Measurements from ENCODE around the gene PKM. TPM values are rescaled to one million over a fixed set of nuclear protein-coding genes. Genes with fewer than 3 reads are reported as not detected.

PKM gene
- total RNA-seq, 1 donor from 2014 or later: 879 TPM

- H3K36me3 ChIP-seq (ENCODE audit: control insufficient read depth, insufficient read depth, low read length): no peaks in the 10 kb centered on the region
- no peak for TF ChIP-seq CTCF (IDR thresholded peaks at IDR 0.05; ENCODE audit: insufficient read depth, low read length, poor library complexity, severe bottlenecking)
- H3K27me3 ChIP-seq (ENCODE audit: control insufficient read depth, insufficient read depth, low read length): no peaks in the 10 kb centered on the region
- no peak overlapping the region for H3K4me3 ChIP-seq (ENCODE audit: low read depth, low read length)
- DNase-seq (ENCODE audit: low read depth): no peak
Observed at GRCh38 chr15:72238586-72238985, 7.6 kb upstream of the PKM start.

DNA sequence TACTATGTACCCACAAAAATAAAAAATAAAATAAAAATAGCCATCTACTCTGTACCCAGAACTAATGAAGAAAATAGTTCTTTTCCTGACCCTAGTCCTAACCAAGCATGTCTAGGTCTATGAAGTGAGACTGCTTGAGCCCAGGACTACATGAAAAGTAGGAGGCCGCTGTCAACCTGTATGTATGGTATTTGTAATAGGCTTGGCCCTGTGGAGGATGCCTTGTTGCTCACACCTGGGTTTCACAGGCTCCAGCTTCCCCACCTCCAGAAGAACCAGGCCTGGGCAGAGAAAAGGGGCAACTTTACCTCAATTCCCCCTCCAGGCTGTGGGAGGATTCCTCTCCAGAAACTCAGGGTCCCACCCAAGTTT, 6.8 kb upstream of the PKM start:
- Histone ChIP-seq H3K4me3 (ENCODE audit: low read depth, low read length) (no peak overlapping the region), H3K36me3 (ENCODE audit: control insufficient read depth, insufficient read depth, low read length) (no peaks in the 10 kb centered on the region), H3K27me3 (ENCODE audit: control insufficient read depth, insufficient read depth, low read length) (no peaks in the 10 kb centered on the region)
- no peak for DNase-seq (ENCODE audit: low read depth)
- TF ChIP-seq CTCF (IDR thresholded peaks at IDR 0.05; ENCODE audit: insufficient read depth, low read length, poor library complexity, severe bottlenecking): no peak

DNA sequence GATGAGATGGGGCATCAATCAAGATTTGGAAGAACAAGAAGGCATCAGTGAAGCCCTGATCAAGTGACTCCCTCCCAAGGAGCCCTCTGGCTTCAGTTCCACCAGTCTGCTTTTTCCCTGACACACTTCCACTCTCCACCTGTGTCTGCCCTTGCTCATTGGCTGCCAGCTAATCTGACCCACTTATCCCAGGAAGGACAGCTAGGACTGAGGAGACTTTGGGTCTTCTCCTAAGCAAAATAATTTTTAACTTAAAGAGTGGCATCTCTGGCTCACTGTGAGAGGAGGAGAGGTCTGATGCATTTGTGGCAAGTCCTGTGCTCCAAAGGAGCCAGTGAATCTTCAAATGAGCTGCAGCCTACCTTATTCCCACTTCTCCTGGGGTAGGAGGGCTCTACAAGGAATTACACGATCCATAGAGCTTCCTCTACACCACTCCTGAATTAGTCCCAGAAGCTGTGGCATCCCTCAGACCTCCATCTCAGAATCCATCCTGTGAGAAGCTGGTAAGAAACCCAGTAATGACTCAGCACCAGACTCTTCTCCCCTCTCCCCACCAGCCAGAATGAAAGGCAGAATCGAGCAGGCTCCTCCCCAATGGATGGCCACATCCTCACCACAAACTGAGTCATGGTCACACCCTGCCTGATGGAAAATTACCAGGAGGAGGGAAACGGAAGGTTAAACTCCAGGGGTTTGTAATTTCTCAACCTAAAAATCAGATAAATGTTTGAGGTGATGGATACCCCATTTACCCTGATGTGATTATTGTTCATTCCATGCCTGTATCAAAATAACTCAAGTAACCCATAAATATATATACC, 6.3 kb upstream of the PKM start:
- Histone ChIP-seq H3K27me3 (ENCODE audit: control insufficient read depth, insufficient read depth, low read length) (no peaks in the 10 kb centered on the region), H3K36me3 (ENCODE audit: control insufficient read depth, insufficient read depth, low read length) (no peaks in the 10 kb centered on the region), H3K4me3 (ENCODE audit: low read depth, low read length) (peak overlapping the region; percentile 28)
- no peak for TF ChIP-seq CTCF (IDR thresholded peaks at IDR 0.05; ENCODE audit: insufficient read depth, low read length, poor library complexity, severe bottlenecking)
- DNase-seq (ENCODE audit: low read depth): peak; percentile 94

DNA sequence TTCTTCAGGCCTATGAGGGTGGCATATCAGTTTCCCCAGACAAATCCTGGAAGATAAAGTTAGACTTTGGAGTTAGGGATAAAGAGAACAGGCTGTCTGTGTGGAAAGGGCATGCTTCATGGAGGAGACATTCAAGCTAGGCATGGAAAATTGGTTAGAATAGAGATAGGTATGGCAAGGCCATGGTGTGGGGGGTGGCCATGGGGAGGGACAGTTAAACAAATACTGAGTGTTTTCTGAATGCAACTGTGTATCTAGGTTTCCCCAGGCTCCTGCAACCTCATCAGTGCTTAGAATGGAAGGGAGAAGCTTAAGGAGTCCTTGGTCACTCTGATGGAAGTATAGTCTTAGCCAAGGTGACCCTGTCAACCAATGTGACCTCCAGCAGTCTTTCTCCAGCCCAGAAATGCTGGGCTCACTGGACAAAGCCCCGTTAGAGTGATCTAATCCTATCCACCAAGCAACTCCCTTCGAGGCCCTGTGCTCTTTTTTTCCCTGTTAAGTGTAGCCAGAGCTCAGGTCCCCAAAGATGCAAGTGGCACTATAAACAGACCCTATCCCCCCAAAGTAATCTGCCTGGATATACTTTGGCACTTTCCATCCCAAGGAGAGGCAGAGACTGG, 5.5 kb upstream of the PKM start:
- TF ChIP-seq CTCF (IDR thresholded peaks at IDR 0.05; ENCODE audit: insufficient read depth, low read length, poor library complexity, severe bottlenecking): no peak
- Histone ChIP-seq H3K27me3 (ENCODE audit: control insufficient read depth, insufficient read depth, low read length) (no peaks in the 10 kb centered on the region), H3K4me3 (ENCODE audit: low read depth, low read length) (no peak overlapping the region), H3K36me3 (ENCODE audit: control insufficient read depth, insufficient read depth, low read length) (no peaks in the 10 kb centered on the region)
- no peak for DNase-seq (ENCODE audit: low read depth)

DNA sequence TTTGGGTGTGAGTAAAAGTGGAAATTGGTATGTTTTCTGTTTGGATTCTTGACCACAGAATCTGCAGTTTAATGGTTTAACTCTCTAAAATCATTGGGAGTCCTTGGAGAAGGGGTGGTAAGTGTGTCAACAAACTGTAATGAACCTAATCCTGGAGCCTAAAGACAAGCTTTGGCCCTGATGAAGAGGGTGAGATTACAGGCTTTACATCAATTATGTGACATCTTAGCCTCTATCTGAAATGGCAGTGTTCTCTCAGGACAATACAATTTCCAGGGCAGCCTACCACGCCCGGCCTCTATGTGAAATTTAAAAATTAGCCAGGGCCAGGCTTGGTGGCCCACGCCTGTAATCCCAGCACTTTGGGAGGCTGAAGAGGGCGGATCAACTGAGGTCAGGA, 4.3 kb upstream of the PKM start:
- DNase-seq (ENCODE audit: low read depth): no peak
- Histone ChIP-seq H3K4me3 (ENCODE audit: low read depth, low read length) (no peak overlapping the region), H3K27me3 (ENCODE audit: control insufficient read depth, insufficient read depth, low read length) (no peaks in the 10 kb centered on the region), H3K36me3 (ENCODE audit: control insufficient read depth, insufficient read depth, low read length) (no peaks in the 10 kb centered on the region)
- no peak for TF ChIP-seq CTCF (IDR thresholded peaks at IDR 0.05; ENCODE audit: insufficient read depth, low read length, poor library complexity, severe bottlenecking)
